Right renal cortex interstitium (tissue), 3 donors: ENCODE results near the gene TMEM63B. TPM values are rescaled to one million over a fixed set of nuclear protein-coding genes. Genes with fewer than 3 reads are reported as not detected.

Source experiments
- DNase-seq, 3 donors: peaks; one replicate each; pipeline ENCODE4 v3.0.0-alpha.2; 2013; ENCODE audit warnings: low read depth in 3 of 3, low spot score in 2 of 3
- polyA plus RNA-seq, 3 donors: library from polyadenylated mRNA; unstranded; fragments of 120-200 nt; gene quantifications; one replicate each; pipeline ENCODE4 v1.2.1, GENCODE V29; 2013; ENCODE audit not compliant: insufficient read length in 3 of 3

The TMEM63B gene
- polyA plus RNA-seq, 3 donors = 33.3 to 38.5 (median 34.3) TPM

DNA sequence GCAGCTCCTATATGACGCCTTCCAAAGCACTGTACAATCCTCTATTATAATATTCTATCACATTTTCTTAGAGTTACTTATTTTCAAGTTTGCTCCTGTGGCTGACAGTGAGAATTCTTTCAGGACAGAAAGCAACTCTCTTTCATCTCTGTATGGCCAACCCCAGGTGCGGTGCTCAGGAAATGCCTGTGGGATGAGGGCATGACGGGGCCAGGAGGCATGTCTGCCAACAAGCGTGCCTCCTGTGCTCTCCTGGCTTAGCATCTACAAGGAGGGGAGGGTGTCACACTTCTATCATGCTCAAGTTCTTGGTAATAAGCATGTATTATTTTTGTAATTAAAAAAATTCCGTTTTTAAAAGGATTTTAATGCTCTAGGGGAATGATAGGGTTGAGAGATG, 11.5 kb upstream of the TMEM63B start:
- DNase-seq = no peak

GRCh38 chr6:44116641-44117382, 10.5 kb upstream of the TMEM63B start:
- DNase-seq = no peak

DNA sequence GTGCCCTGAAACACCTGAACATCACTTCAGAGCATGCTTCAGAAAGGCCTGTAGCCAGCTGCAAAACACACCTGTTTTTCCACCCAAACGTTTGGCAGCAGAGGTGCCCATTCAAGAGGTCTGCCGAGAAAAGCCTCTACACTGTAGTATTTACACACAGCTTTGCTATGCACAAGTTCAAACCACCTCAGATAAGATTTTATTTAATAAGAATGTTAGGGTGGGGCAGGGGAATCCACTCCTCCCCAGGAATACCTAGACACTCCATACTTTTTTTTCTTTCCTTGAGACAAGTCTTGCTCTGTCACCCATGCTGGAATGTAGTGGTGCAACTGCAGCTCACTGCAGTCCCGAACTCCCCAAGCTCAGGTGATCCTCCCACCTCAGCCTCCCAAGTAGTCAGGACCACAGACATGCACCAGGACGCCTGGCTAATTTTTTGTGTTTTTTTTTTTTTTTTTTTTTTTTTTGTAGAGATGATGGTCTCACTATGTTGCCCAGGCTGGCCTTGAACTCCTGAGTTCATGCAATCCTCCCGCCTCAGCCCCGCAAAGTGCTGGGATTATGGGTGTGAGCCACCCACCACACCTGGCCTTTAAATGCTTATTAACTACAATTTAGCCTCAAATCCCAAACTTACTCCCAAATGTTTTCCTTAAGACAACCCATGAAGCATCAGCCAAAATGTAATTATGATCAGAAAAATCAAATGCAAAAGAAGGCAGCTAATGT, 9.8 kb upstream of the TMEM63B start:
- no peak for DNase-seq

DNA sequence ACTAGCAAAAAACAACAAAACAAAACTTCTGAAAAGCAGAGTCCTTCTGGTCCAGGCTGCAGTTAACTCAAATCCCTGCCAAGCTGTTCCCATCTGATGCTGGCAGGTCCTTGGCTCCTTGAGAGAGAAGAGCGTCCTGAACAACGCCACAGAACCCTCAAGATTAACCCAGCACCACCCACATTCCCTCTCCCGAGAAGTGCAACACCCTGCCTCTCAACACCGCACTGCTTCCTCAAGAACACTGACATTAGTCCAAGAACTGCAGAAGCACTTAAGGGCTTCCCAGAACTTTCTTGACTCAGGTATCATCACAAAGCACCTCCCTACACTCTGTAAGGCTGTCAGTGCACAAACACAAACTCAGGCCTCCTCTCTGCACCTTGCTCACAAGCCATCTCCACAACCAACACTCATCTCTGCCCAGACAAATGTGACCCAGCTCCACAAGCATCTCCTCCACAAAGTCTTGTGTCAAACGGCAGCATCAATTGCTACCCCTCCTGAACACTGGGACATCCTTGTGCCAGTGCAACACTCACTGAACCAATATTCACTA, 7.6 kb upstream of the TMEM63B start:
- no peak for DNase-seq

DNA sequence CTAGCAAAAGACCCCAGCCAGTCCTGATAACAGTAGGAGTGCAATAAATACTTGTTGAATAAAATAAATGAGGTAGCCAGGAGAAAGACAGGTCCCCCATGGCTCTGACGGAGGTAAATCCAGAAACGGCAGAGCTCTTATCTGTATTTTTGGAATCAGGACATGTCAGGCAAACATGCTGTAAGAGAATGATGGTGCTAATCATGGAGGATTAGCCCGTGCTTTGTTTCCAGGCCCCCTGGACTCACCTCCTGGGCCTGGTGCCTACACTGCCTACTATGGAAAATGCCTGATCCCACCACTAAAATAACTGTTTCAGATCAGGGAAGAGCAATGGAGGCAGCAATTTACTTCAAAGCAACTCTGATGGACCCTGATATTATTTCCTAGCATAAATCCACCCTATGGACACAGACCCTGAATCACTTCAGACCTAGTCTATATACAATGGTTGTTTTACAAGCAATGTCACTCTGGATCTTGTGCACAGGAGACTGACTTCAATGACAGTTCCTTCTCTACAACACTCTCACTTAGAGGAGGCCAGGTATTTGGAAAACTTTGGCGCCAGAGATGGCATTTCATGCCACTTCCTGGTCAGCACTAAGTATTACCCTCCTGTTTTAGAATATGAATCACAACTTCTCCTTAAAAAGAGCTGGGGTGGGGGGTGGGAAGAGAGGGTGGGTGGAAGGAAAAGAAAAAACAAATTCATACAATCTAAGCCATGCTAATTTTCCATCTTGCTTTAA, 6.5 kb upstream of the TMEM63B start:
- DNase-seq = no peak

DNA sequence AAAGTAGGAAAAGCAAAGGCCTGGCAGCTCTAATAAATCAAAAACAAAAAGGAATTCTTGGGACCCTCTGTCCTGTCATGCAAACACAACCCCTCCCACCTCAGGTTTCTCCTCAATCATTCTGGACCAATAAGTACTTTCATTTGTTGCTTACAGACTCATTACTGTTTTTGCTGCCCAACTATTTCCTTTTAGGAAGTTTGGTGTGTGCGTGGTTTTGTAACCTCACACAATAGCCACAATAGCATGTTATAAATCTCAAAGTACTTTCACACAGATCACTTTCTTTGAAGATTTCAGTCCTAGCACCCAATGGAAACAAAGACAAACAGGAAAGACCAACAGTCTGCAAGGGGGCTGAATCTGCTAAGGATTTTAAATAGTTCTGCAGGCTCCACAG, 4.6 kb upstream of the TMEM63B start:
- no peak for DNase-seq

GRCh38 chr6:44123544-44123943, 3.8 kb upstream of the TMEM63B start:
- DNase-seq = no peak

- DNase-seq = no peak
These were observed 819 bp upstream of the TMEM63B start for GRCh38 chr6:44126320-44127149.

DNA sequence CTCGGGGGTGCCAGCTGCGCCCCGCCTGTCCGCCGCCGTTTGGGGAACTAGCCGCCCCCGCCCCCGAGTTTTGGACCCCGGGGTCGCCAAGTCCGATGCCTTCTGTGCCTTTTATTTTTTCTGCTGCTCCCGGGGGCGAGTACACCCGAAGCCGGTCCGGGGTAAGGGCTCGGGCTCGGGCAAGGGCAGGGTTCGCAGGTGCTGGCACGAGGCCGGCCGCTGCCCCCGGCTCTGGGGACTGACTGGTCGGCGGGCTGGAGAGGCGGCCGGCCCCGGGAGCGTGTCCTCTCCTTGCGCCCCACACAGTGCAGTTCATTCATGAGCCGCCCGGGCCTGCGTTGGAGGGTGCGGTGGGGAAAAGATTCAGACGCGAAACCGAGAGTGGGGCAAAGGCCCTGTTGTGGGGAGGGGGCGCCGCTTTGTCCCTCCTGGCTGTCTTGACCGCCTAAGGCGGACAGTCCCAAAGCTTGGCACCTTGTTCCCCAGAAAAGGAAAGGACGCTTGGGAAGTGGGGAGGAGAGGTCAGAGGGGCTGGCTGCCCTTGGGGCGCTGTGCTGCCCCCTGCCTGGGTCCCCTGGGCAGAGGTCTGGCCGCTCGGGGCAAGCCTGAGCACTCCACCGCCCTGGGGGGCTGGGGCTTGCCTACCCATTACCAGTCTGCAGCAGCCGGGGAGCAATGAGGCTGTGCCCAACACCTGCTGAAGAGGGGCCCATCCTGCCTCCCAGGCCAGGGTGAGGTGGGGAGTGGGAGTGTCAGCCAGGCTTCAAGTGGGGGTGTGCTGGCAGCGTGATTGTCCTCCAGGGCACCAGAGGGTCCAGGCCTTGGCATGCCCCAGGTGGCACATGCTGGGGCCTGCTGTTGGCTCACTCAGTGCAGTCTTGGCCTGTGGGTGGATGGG, 915 bp downstream of the TMEM63B start:
- no peak for DNase-seq

- DNase-seq = no peak
These were observed 2.5 kb downstream of the TMEM63B start for GRCh38 chr6:44129841-44130322.

- no peak for DNase-seq
These were observed 4.5 kb downstream of the TMEM63B start for GRCh38 chr6:44131892-44132291.

GRCh38 chr6:44132476-44132875, 5.1 kb downstream of the TMEM63B start:
- no peak for DNase-seq

GRCh38 chr6:44133003-44133931, 5.9 kb downstream of the TMEM63B start:
- no peak for DNase-seq

DNA sequence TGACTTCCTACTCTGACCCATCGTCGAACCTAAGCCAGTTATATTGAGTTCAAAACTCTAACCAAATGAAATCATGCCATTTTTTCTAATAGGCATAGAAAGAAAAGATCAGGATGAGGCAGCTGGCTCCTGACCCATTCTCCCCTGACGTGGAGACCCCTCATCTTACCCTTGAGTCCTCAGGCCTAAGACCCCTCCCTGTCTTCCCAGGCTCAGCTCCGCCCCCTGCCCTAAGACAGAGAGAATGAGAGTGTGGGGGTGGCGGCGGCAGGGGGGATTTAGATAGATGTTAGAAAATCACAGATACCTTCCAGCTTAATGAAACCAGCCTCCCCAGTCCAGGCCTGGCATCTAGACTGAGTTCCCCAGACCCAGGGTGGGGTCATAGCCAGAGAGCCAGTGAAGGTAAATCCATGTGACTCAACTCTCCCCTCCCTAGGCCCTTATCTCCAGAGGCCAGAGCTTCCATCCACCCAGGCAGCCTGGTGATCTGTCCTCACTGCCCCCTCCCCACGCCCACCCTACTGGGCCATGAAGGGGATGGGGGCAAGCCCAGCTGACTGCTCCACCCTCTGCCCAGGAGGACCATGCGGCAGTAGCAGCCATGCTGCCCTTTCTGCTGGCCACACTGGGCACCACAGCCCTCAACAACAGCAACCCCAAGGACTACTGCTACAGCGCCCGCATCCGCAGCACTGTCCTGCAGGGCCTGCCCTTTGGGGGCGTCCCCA, 6.8 kb downstream of the TMEM63B start:
- no peak for DNase-seq

DNA sequence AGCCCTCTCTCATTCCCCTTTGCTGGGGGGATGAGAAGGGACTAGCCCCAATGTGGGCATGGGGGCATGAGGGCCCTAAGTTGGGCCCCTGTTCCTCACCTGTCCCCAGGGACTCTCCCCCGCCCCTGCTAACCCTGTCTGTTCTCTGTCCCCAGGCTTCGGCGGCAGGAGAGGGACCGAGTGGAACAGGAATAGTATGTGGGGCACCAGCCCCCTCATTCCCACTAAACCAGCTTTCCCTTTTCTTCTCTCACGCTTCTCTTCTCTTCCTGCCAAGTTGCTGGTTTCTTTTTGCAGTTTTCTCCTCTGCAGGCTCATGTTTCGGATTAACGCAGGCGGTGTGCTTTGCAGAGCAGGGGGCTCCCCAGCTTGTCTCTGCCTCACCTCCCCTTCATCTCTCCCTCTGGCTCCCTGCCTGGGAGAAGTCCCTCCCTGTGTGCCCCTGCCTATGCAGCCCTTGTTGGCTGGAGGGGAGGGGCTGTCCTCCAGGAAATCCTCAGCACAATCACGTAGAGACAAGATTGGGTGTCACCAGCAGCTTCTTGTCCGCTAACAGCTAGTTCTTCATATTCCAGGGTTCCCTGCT, 7.9 kb downstream of the TMEM63B start:
- DNase-seq = no peak

GRCh38 chr6:44135875-44136274, 8.5 kb downstream of the TMEM63B start:
- DNase-seq = no peak

- no peak for DNase-seq
These were observed 11.5 kb downstream of the TMEM63B start for GRCh38 chr6:44138717-44139350.
